Stomach (tissue), 4 donors: ENCODE results near the gene BICD1.

Source experiments
- EP300 ChIP-seq: sonication (generic); formaldehyde crosslinking; IDR thresholded peaks from one replicate; pipeline ENCODE4 v1.6.1; 2017; ENCODE audit warnings: antibody characterized with exemption
- POLR2AphosphoS5 ChIP-seq, 3 donors: sonication (generic); formaldehyde crosslinking; IDR thresholded peaks; one replicate each; pipeline ENCODE4 v1.6.1; 2016; ENCODE audit warnings: antibody characterized with exemption in 3 of 3
- TF ChIP-seq, protein P1 (sequence below), 7 experiments: fragments of 450-650 bp in 4 of 7; fragments of 200-600 bp in 3 of 7; sonication (generic) in 3 of 7; IDR thresholded peaks; one replicate each; pipeline ENCODE4 v1.5.1; 2016 to 2019; ENCODE audit warnings: antibody characterized with exemption in 7 of 7, control low read depth in 2 of 7, mild to moderate bottlenecking in 1 of 7

DNA sequence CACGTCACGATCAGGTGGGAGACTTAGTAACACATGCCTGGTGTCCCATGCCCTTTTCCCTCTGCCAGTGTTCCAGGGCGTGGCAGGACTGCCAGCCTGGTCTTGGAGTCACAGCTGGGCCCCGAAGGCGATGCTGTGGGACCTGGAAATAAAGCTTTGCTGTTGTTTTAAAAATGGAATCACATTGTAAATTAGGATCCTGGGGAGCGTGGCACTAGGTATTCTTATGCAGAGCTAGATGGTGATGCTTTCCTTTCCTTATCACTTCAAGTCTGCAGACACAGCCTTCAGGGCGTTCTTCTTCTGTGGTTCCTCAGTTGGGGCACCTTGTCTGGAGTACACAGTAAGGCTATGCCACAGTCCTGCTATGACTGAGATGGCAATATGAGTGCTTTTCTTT lies 64.6 kb downstream of the BICD1 start:
- TF ChIP-seq, protein P1, sequence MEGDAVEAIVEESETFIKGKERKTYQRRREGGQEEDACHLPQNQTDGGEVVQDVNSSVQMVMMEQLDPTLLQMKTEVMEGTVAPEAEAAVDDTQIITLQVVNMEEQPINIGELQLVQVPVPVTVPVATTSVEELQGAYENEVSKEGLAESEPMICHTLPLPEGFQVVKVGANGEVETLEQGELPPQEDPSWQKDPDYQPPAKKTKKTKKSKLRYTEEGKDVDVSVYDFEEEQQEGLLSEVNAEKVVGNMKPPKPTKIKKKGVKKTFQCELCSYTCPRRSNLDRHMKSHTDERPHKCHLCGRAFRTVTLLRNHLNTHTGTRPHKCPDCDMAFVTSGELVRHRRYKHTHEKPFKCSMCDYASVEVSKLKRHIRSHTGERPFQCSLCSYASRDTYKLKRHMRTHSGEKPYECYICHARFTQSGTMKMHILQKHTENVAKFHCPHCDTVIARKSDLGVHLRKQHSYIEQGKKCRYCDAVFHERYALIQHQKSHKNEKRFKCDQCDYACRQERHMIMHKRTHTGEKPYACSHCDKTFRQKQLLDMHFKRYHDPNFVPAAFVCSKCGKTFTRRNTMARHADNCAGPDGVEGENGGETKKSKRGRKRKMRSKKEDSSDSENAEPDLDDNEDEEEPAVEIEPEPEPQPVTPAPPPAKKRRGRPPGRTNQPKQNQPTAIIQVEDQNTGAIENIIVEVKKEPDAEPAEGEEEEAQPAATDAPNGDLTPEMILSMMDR (IDR thresholded peaks at IDR 0.05) = no peak
- TF ChIP-seq POLR2AphosphoS5 (IDR thresholded peaks at IDR 0.05) (no peak), EP300 (no peak)
